Esophagus squamous epithelium (tissue), 5 donors: Measurements from ENCODE around the gene TFF1. TPM values are rescaled to one million over a fixed set of nuclear protein-coding genes. Genes with fewer than 3 reads are reported as not detected.

Experiments
- DNase-seq: peaks from one replicate; lab custom pipeline; 2025; lab: John Stamatoyannopoulos, UW
- H3K27ac ChIP-seq, 4 donors: fragments of 200-600 bp; sonication (generic); one replicate each; pipeline ENCODE4 v1.5.1; 2016 to 2019; ENCODE audit warnings: mild to moderate bottlenecking in 1 of 4
- H3K27me3 ChIP-seq, 4 donors: fragments of 200-600 bp; sonication (generic); 1 replicate in 3 of 4; 2 replicates in 1 of 4; pipeline versions ENCODE4 v1.5.1 to v1.6.0; 2017 to 2021; ENCODE audit warnings: antibody characterized with exemption in 1 of 4
- H3K36me3 ChIP-seq, 3 donors: fragments of 200-600 bp; sonication (generic); one replicate each; pipeline ENCODE4 v1.5.1; 2016 to 2019
- H3K4me1 ChIP-seq, 3 donors: fragments of 200-600 bp; sonication (generic); one replicate each; pipeline ENCODE4 v1.5.1; 2017 to 2019
- H3K4me3 ChIP-seq, 4 donors: fragments of 200-600 bp; sonication (generic); 1 replicate in 3 of 4; 2 replicates in 1 of 4; pipeline ENCODE4 v1.5.1; 2016 to 2019; ENCODE audit warnings: mild to moderate bottlenecking in 2 of 4, moderate library complexity in 1 of 4
- H3K9me3 ChIP-seq, 3 donors: fragments of 200-600 bp; sonication (generic); one replicate each; pipeline ENCODE4 v1.5.1; 2016 to 2019
- CTCF ChIP-seq, 6 experiments: fragments of 450-650 bp in 4 of 6; fragments of 200-600 bp in 2 of 6; sonication (generic) in 2 of 6; IDR thresholded peaks; one replicate each; pipeline ENCODE4 v1.5.1; 2016 to 2019; ENCODE audit warnings: antibody characterized with exemption in 6 of 6, mild to moderate bottlenecking in 4 of 6, moderate library complexity in 4 of 6
- POLR2A ChIP-seq, 4 donors: fragments of 450-650 bp; IDR thresholded peaks; one replicate each; pipeline ENCODE4 v1.6.1; 2017; ENCODE audit warnings: antibody characterized with exemption in 4 of 4, mild to moderate bottlenecking in 4 of 4, moderate library complexity in 3 of 4
- WGBS, 2 donors: methylation state at CpG; one replicate each; pipeline ENCODE4 v1.1.5; 2018; 5-methylcytosine and 5-hydroxymethylcytosine counted together
- intact Hi-C: fragments of 100-400 bp; cut with DNase I; formaldehyde crosslinking; loops from one replicate; pipeline ENCODE4 v1.15.0; 2022
- total RNA-seq, 4 donors: library from RNA; depleted of rRNA; stranded (reverse); fragments of >200 nt; gene quantifications; one replicate each; pipeline ENCODE4 v1.1.0, GENCODE V29; 2016
- donor health status: DM: yes; HTN: yes; CAD: no.

The TFF1 gene
- total RNA-seq, 4 donors from 2014 or later, result not detected

GRCh38 chr21:42377211-42377950 lies 11.0 kb upstream of the TFF1 start:
- Histone ChIP-seq H3K27ac (no peak overlapping the region), H3K9me3 (no peaks in the 10 kb centered on the region), H3K4me1 (peaks cover 0 to 8% (median 0%) of the 10 kb centered on the region in 3 donors), H3K4me3 (no peak overlapping the region), H3K36me3 (no peaks in the 10 kb centered on the region), H3K27me3 (peaks cover 0 to 56% (median 0%) of the 10 kb centered on the region in 4 donors)
- TF ChIP-seq CTCF (IDR thresholded peaks at IDR 0.05), result no peak
- TF ChIP-seq POLR2A (IDR thresholded peaks at IDR 0.05), result no peak
- no peak for DNase-seq
- intact Hi-C loops, result no loop called here
- 77 to 87% methylated on average over 23 of the region's 24 CpGs for WGBS, 2 donors

DNA sequence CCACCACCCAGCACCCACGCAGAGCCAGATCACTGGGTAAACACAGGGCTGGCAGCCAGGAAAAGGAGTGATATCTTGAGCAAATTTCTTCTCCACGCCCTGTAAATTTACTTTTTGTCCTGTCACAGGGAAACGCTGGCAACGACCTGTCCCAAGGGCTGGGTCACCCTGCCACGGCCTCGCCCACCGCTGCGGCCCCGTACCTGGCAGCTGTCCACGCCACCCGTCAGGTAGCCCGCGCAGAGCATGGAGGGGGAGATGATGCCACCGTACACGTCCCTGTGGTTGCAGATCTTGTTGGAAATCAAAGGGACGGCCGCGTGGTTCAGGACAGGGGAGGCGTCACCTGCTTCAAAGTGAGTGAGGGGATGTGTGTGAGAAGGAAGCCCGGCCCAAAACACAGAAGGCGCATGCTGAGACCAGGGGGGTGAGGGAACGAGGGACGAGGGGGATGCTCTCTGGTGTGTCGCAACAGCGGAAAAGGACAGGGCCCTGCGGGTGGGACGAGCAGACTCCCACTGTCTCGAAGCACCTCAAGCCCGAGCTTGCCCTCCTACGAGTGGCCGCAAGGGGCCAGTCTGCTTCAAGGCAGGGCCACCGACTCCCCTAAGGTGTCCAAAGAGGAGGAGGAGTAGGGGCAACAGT lies 10.1 kb upstream of the TFF1 start:
- H3K4me1 ChIP-seq, result peaks cover 0 to 8% (median 0%) of the 10 kb centered on the region in 3 donors
- no peak overlapping the region for H3K4me3 ChIP-seq
- H3K9me3 ChIP-seq, result no peaks in the 10 kb centered on the region
- peaks cover 0 to 56% (median 0%) of the 10 kb centered on the region in 4 donors for H3K27me3 ChIP-seq
- H3K36me3 ChIP-seq, result no peaks in the 10 kb centered on the region
- no peak overlapping the region for H3K27ac ChIP-seq
- intact Hi-C loops, result no loop called here
- no peak for DNase-seq
- TF ChIP-seq CTCF (IDR thresholded peaks at IDR 0.05) (no peak), POLR2A (IDR thresholded peaks at IDR 0.05) (no peak)
- WGBS, 2 donors, result 65 to 68% methylated on average over 17 to 18 of the region's 32 CpGs

- Histone ChIP-seq H3K36me3 (no peaks in the 10 kb centered on the region), H3K4me1 (peaks cover 0 to 8% (median 0%) of the 10 kb centered on the region in 3 donors), H3K4me3 (no peak overlapping the region), H3K27me3 (peaks cover 0 to 61% (median 0%) of the 10 kb centered on the region in 4 donors), H3K27ac (no peak overlapping the region), H3K9me3 (no peaks in the 10 kb centered on the region)
- WGBS, 2 donors, result 86 to 100% methylated on average over 1 to 2 of the region's 3 CpGs
- TF ChIP-seq CTCF (IDR thresholded peaks at IDR 0.05) (no peak), POLR2A (IDR thresholded peaks at IDR 0.05) (no peak)
- intact Hi-C loops, result no loop called here
- no peak for DNase-seq
Measured at GRCh38 chr21:42375966-42376337, 9.6 kb upstream of the TFF1 start.

DNA sequence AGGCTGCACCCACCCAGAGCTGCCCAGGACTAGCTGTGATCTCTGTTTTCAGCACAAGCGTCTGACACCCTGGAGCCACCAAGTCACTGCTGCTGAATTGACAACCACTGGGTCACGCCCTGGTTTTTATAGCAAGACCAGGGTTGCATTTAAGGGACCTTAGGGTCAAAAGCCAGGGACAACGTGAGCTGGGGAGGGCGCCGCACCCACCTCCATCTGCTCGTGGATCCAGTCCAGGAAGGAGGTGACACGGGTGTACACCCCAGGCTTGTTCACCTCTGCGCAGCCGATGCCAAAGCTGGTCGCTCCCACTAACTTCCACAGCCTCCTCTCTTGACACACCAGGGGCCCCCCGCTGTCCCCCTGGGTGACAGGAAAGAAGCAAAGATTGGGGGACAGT lies 9.2 kb upstream of the TFF1 start:
- Histone ChIP-seq H3K4me1 (peaks cover 0 to 8% (median 0%) of the 10 kb centered on the region in 3 donors), H3K27me3 (peaks cover 0 to 63% (median 0%) of the 10 kb centered on the region in 4 donors), H3K4me3 (no peak overlapping the region), H3K27ac (no peak overlapping the region), H3K36me3 (no peaks in the 10 kb centered on the region), H3K9me3 (no peaks in the 10 kb centered on the region)
- TF ChIP-seq CTCF (IDR thresholded peaks at IDR 0.05) (no peak), POLR2A (IDR thresholded peaks at IDR 0.05) (no peak)
- intact Hi-C loops, result no loop called here
- no peak for DNase-seq
- 79% methylated on average over 6 of the region's 11 CpGs; no CpG with 5 or more reads in 1 of the 2 donors for WGBS, 2 donors

DNA sequence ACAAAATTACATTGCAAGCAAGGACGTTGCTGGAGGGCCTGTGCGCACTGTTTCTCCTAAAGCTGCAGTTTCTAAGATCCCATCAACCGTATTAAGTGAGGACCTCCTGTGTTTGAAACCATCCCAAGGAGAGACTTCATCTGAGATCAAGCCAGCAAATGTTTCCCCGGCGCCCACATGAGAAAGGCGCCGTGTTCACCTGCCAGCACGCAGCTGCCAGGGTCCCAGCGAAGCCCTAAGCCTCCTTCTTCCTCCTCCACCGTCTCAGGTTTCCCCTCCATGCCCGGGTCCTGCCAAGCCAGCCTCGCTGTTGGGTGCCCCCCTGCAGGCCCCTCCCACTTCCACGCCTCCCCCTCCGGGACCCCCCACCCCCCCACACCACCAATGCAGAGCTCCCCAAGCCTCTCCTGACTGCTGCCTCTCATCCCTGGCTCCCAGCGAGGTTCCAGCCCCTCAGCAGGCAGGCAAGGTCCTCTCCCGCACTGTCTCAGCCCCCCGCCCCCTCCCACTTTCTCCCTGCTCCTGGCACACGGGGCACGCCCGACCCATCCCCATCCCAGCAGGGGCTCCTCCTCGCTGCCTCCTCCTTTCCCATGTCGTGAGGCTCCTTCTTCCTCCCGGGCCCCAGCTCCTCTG lies 8.6 kb upstream of the TFF1 start:
- no peaks in the 10 kb centered on the region for H3K36me3 ChIP-seq
- intact Hi-C loops, result no loop called here
- no peaks in the 10 kb centered on the region for H3K9me3 ChIP-seq
- TF ChIP-seq CTCF (IDR thresholded peaks at IDR 0.05), result no peak
- no peak for TF ChIP-seq POLR2A (IDR thresholded peaks at IDR 0.05)
- H3K4me1 ChIP-seq, result peaks cover 0 to 8% (median 0%) of the 10 kb centered on the region in 3 donors
- no peak overlapping the region for H3K4me3 ChIP-seq
- 21 to 68% methylated on average over 3 to 12 of the region's 23 CpGs for WGBS, 2 donors
- H3K27ac ChIP-seq, result no peak overlapping the region
- peaks cover 0 to 65% (median 0%) of the 10 kb centered on the region in 4 donors for H3K27me3 ChIP-seq
- no peak for DNase-seq
